Gastroesophageal sphincter (tissue), 3 donors: ENCODE data around the gene HPSE2.
A peak's percentile ranks its signal among the peaks of the same experiment; 100 is the strongest.

ENCODE experiments used
- EP300 ChIP-seq: sonication (generic); formaldehyde crosslinking; IDR thresholded peaks from one replicate; pipeline ENCODE4 v1.6.1; 2017; ENCODE audit warnings: antibody characterized with exemption, mild to moderate bottlenecking
- POLR2A ChIP-seq, 2 donors: fragments of 450-650 bp; IDR thresholded peaks; one replicate each; pipeline ENCODE4 v1.6.1; 2017; ENCODE audit warnings: antibody characterized with exemption in 2 of 2, mild to moderate bottlenecking in 2 of 2, moderate library complexity in 1 of 2
- TF ChIP-seq, protein P1 (sequence below), 4 experiments: fragments of 200-600 bp in 2 of 4; fragments of 450-650 bp in 2 of 4; sonication (generic) in 1 of 4; IDR thresholded peaks; one replicate each; pipeline ENCODE4 v1.5.1; 2017 to 2019; ENCODE audit warnings: antibody characterized with exemption in 4 of 4, mild to moderate bottlenecking in 2 of 4, moderate library complexity in 2 of 4

DNA sequence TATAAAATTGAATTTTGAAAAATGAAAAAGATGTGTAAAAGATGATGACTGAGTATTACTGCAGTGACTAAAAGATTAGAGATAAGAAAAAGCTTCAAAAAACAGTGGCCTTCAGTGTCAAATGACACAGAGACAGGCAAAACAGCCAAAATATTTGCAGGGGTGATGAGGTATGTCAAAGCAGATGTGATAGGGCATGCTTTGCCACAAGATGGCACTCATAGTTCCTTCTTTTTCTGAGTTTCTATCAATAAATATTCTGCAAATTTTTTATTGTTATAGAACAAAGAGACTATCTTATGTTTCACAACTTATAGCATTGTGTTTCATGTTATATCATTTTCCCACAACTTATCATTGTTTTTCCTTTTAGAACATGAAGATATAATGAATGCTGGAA is 444.8 kb downstream of the HPSE2 start:
- TF ChIP-seq, protein P1, sequence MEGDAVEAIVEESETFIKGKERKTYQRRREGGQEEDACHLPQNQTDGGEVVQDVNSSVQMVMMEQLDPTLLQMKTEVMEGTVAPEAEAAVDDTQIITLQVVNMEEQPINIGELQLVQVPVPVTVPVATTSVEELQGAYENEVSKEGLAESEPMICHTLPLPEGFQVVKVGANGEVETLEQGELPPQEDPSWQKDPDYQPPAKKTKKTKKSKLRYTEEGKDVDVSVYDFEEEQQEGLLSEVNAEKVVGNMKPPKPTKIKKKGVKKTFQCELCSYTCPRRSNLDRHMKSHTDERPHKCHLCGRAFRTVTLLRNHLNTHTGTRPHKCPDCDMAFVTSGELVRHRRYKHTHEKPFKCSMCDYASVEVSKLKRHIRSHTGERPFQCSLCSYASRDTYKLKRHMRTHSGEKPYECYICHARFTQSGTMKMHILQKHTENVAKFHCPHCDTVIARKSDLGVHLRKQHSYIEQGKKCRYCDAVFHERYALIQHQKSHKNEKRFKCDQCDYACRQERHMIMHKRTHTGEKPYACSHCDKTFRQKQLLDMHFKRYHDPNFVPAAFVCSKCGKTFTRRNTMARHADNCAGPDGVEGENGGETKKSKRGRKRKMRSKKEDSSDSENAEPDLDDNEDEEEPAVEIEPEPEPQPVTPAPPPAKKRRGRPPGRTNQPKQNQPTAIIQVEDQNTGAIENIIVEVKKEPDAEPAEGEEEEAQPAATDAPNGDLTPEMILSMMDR (IDR thresholded peaks at IDR 0.05): peak; percentile 22 to 53 (median 39)
- TF ChIP-seq POLR2A (IDR thresholded peaks at IDR 0.05) (no peak), EP300 (no peak)
